ENCODE results near the gene CSF1.
"Not testable (repeated sequence)": the region's sequence is repeated elsewhere in the genome, so short reads cannot be mapped to it uniquely, and the experiment has no call there.

The CSF1 gene

DNA sequence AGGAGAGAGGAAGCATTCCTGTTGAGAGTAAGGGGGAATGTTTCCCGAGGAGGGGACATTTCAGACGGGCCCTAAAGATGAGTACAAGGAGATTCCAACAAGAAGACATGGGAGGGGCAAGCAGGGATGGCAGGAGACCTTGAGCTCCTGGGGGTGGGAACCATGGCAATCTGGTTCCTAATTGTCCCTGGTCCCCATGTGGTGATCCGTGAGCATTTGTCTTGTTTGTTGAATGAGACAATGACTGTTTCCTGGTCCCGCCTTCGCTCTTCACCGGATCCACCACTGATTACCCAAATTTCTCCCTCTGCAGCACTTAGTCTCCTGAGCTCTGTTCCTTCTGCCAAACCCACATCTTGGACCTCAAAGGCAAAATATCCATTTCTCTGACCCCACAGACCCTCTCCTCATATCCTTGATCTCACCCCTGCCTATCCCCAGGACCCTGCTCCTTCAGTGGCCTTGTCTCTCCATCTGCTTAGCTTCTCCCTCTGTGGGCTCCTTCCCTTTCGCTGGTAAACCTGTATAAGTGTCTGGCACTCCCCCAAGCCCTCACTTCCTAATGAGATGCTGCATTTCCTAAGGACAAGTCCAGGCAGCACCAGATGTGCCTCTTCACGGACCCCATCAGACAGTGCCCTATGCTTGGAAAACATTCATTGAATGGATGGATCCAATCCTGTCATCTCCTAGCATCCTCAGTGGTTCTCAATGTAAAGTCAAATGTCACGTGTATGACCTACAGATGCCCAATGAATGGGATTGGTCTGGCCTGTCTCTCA lies 8.3 kb upstream of the CSF1 start:
- no peak for DNase-seq (ENCODE audit: low read depth)

DNA sequence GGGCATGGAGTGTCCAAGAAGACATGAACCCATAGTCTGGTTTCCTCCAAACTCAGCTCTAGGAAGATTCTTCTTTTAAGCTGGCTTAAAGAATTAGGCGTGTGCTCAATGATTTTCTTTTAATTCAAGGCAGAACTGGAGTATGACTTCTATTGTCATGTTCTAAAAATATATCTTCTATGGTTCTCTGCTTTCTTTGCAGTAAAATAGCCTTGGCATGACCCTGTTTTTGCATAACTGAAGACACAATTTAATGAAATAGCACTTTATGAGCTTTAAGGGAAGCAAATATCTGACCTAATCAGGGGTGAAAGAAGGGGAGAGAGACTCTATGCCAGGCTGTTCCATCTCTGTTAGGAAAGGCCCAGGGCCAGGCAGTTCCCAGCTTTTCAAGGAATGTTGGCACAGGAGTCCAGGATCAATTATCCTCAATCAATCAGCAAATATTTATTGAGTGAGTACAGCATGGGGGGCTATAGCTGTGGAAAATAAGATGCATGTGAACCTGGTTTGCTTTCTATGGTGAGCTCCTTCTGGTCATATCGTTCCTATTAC lies 7.2 kb upstream of the CSF1 start:
- DNase-seq (ENCODE audit: low read depth) = no peak

- no peak for DNase-seq (ENCODE audit: low read depth)
Measured at GRCh38 chr1:109904105-109904817, 6.4 kb upstream of the CSF1 start.

- no peak for DNase-seq (ENCODE audit: low read depth)
Measured at GRCh38 chr1:109905491-109905890, 5.2 kb upstream of the CSF1 start.

- DNase-seq (ENCODE audit: low read depth) = peak; percentile 34
Measured at GRCh38 chr1:109906160-109906838, 4.3 kb upstream of the CSF1 start.

DNA sequence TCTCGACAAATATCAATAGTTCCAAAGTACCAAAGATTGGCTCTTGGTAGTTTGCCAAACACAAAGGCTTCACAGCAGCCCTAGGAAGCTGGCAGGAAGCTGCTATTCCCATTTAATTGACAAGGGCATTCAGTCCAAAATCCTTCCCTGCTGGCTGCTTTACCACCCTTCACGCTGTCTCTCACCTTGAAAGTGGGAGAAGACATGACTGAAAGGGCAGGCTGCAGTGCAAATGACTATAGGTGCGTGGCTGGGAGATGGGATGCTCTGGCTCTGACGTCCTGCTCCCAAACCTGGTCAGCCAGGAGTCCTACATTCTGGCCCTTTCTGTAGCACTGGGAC lies 3.8 kb upstream of the CSF1 start:
- DNase-seq (ENCODE audit: low read depth) = no peak

DNA sequence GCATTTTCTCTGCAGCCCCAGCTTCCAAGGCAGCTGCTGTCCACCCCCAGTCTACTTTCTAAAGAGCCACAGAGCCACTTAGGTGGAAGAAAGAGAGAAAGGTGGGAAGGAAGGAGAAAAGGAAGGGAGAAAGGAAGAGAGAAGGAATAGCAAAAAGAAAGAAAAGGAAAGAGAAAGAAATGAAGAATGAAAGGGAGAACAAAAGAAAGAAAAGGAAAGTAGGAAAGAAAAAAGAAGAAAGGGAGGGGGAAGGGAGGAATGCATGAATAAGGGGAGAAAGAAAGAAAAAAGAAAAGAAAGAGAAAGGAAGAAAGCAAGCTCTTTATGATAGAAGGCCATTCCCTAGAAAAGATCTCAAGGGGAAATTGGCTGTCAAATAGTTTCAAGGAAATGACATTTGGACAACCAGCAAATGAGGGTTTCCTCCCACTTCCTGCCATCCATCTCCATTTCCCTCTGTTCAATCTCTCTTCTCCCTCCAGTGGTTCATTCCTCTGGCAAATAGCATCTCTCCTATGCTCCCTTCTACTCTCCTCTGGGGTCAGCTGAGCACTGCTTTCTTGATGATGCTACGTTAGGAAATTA lies 3.4 kb upstream of the CSF1 start:
- no peak for DNase-seq (ENCODE audit: low read depth)

GRCh38 chr1:109908836-109909235 lies 1.8 kb upstream of the CSF1 start:
- DNase-seq (ENCODE audit: low read depth) = no peak

- no peak for DNase-seq (ENCODE audit: low read depth)
Measured at GRCh38 chr1:109909561-109909960, 1.1 kb upstream of the CSF1 start.

- no peak for DNase-seq (ENCODE audit: low read depth)
Measured at GRCh38 chr1:109910963-109911798, 532 bp downstream of the CSF1 start.

DNA sequence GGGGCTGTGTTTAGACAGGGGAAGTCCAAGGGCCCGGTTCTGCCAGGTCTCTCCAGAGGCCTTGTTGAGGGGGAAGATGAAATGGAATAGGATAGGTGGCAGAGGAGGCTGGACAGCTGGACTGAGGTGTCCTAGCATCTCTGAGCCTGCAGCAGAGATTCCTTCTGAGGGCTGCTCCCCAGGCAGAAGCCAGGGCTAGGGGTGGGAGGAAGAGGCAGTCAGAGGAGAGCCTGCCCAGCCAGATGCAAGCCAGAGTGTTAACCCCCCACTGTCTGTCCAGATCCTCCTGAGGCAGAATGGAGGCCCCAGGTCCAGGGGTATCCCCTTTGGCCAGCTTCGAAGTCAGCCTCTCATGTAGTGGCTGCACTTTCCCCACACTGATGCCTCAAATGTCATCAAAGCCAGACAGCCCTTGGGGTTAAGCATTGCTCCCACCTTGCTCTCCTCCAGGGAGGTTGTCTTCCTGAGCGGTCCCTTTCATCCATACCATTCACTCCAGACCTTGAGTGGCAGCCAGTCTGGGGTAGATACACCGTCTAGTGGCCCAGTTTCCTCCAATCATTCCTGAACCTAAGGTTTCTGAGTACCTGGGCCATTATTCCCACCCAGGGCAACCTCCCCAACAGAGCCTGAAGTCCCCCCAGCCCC lies 1.7 kb downstream of the CSF1 start:
- DNase-seq (ENCODE audit: low read depth) = no peak

GRCh38 chr1:109912873-109913272 lies 2.2 kb downstream of the CSF1 start:
- no peak for DNase-seq (ENCODE audit: low read depth)

- no peak for DNase-seq (ENCODE audit: low read depth)
Measured at GRCh38 chr1:109913360-109913879, 2.8 kb downstream of the CSF1 start.

- no peak for DNase-seq (ENCODE audit: low read depth)
Measured at GRCh38 chr1:109914587-109915240, 4.1 kb downstream of the CSF1 start.

GRCh38 chr1:109917051-109917767 lies 6.6 kb downstream of the CSF1 start:
- DNase-seq (ENCODE audit: low read depth) = no peak

GRCh38 chr1:109917768-109918606 lies 7.3 kb downstream of the CSF1 start:
- no peak for DNase-seq (ENCODE audit: low read depth)

GRCh38 chr1:109918671-109919070 lies 8.0 kb downstream of the CSF1 start:
- no peak for DNase-seq (ENCODE audit: low read depth)

DNA sequence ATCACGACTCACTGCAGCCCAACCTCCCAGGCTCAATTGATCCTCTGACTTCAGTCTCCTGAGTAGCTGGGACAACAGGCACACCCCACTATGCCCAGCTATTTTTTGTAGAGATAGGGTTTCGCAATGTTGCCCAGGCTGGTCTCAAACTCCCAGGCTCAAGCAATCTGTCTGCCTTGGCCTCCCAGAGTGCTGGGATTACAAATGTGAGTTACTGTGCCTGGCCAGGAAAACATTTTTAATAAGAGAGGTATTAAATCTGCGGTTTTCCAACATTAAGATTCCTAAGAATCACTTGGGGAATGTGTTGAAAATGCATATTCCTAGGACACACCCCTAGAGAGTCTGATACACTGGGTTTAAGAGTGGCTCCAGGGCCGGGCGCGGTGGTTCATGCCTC lies 8.7 kb downstream of the CSF1 start:
- DNase-seq (ENCODE audit: low read depth) = no peak

DNA sequence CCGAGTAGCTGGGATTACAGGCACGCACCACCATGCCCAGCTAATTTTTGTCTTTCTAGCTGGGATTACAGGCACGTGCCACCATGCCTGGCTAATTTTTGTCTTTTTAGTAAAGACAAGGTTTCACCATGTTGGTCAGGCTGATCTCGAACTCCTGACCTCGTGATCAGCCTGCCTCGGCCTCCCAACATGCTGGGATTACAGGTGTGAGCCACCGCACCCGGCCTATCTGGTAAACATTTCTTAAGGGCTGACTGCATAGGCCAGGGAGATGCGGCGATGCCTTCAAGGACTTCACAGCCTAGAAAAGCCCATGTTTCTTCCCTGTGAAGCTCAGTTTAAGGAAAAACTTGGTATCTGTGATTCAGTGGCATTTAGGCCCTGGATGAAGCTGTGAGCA lies 9.7 kb downstream of the CSF1 start:
- DNase-seq (ENCODE audit: low read depth) = not testable (repeated sequence)
